ENCODE results near the gene EEIG2.

- no peak for TF ChIP-seq POLR2A (IDR thresholded peaks at IDR 0.05; ENCODE audit: low read depth, low read length)
- no peak for TF ChIP-seq TAF1 (IDR thresholded peaks at IDR 0.05; ENCODE audit: borderline replicate concordance, low read depth, low read length)
- TF ChIP-seq POLR2AphosphoS5 (IDR thresholded peaks at IDR 0.05; ENCODE audit: low read depth, low read length) = no peak
These were observed 46.6 kb downstream of the EEIG2 start for GRCh38 chr1:108606478-108606877.

Data from GM12892 (cell line).